GM21825 (cell line): ENCODE results near the gene HYDIN.
"Not testable (repeated sequence)": the region's sequence is repeated elsewhere in the genome, so short reads cannot be mapped to it uniquely, and the experiment has no call there.

Experiments
- ATAC-seq: cut with Tn5 transposase; IDR thresholded peaks from one replicate; pipeline ENCODE4 v1.9.1; 2021; ENCODE audit warnings: mild to moderate bottlenecking, moderate library complexity; ENCODE audit not compliant: unreplicated experiment

Gene HYDIN

DNA sequence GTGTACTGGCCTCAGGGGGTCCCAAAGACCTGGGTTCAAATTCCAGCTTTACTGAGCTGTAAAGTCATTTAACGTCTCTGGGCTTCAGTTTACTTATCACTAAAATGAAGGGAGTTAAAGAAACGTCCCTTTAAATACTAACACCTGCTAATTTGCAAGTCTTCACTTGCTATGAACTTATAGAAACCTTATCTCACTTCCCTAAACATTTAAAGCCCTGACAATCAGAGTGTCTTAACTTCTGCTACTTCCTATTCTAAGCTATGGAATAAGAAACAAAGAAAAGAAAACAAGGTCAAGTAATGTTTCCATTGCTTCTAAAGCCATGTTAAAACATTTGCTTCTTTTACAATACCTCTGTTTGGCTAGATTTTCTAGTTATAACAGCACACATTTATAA is 87.3 kb downstream of the HYDIN start:
- ATAC-seq = not testable (repeated sequence)

DNA sequence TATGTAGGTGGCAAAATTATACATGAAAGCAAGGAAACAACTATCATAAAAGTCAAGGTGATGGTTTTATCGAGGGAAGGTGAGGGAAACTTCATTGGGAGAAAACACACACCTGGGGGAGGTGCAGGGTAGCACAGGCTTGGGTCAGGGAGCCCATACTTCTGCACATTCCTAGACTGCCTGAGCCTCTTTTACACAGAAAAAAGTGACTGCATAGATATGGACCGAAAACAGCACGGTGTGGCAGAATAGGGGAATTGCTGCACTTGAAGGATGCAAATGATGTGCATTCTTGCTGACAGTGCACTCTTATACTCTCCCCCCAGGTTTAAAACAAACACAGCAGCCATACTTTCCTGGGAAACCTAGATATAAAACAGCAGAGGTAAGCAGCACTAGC is 120.0 kb downstream of the HYDIN start:
- not testable (repeated sequence) for ATAC-seq

DNA sequence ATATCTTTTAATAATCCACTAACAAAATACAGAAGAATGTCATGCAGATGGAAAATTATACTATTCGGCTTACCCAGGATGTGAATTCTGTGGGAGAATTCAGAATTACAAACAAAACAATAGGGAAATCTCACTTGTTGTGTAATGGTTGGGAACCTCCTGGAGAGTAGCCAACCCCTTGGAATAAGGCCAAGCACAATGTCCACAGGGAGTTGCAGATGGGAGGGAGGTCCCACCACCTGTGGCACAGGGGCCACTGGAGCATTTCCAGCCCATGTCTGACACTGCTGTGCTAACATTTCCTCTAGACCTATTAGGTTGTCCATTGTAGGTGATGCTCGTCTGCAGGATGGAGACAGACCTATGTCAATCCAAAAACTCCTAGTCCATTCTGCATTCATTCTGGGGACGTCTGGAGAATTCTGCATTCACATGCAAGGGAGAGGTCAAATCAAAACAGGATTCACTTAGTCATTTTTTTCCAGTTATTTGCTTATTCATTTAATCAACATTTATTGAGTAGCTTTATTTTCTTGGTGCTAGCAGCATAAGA is 120.8 kb downstream of the HYDIN start:
- not testable (repeated sequence) for ATAC-seq

DNA sequence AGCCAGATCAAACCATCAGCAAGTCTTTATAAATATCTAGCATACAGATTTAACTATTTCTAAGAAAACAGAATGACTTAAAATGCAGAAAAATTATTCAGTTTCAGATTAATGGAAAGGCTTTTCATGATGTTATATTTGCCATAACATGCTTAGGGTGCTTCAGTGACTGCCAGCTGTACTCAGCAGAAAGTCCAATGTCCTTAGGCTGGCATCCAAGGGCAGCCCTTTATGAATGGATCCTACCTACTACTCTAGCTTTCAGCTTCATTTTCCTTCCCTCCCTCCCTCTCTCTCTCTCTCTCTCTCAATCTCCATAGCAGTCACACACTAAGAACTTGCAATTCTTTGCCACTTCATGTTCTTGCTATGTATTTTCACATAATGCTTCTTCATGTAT is 124.6 kb downstream of the HYDIN start:
- not testable (repeated sequence) for ATAC-seq

DNA sequence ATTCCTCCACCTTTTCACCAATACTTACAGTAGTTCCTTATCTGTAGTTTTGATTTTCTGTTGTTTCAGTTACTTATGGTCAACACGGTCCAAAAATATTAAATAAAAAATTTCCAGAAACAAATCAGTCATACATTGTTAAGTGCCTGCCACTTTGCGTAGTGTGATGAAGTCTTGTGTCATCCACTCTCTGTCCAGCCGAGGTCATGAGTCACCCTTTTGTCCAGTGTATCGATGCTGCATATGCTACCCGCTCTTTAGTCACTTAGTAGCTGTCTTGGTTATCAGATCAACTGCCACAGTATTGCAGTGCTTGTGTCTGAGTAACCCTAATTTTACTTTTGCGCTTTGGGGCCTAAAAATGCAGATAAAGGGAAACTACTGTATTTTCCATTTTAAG is 146.9 kb downstream of the HYDIN start:
- ATAC-seq = not testable (repeated sequence)

DNA sequence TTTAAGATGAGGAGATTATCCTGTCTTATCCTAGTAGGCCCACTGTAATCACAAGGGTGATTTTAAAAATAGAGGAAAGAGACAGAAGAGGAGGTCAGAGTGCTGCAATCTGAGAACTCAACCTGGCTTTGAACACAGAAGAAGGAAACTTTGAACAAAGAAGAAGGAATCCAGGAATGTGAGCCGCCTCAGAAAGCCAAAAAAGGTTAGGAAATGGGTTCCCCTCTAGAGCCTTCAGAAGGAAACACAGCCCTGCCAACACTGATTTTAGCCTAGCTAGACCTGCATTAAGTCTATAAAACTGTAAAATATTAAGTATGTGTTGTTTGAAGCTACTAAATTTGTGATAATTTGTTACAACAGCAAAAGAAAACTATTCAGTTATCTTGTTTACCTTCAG is 149.7 kb downstream of the HYDIN start:
- not testable (repeated sequence) for ATAC-seq

DNA sequence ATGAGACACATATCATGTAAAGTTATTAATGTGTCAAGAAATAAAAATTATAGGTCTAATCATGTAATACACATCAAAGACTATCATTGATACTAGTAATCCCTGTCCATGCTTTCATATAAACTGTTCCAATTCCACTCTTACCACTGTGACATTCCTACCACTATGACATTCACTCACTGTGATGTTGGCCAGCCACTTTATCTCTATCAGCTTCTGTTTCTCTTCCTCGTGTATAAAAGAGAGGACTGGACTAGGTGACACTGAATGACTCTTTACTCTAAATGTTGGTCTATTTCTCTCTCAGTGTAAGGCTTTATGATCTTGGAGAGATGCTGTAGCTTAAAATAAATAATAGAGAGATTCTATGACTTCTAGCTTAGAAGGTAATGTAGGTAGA is 150.3 kb downstream of the HYDIN start:
- ATAC-seq = not testable (repeated sequence)

DNA sequence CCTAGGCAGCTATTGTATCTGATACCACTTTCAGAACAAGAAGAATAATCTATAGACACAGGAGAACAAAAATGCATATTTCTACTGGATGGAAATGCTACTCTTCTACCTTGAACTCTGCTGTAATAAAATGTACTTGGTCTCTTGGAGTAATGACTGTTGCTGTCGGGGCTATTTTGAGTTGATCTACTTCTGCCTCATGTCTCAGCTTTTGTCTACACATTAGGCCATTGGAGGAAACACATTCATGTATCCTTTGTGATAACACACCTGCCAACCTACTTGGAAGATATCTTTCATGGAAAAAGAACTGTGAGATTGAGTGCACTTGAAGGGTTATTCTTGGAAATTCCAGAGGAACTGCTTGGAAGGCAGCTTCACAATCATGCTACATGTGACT is 159.9 kb downstream of the HYDIN start:
- not testable (repeated sequence) for ATAC-seq

DNA sequence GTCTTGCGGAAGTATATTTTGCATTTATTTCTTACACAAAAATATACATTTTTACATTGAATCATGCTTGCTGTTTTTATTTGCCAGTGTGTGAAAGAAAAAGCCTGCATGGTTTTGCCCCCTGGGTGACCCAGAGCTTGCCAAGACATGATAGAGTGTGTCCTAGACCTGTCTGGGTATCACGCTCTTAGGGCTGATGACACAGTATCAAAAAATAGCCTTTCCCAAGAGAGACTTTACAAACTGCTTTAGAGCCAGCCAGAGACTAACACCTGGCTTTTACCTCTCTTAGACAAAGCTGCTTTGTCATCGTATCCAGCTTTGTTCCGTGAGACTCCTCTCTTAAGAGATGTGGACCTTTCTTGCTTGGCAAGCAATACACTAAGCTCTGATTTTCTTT is 160.7 kb downstream of the HYDIN start:
- ATAC-seq = not testable (repeated sequence)

DNA sequence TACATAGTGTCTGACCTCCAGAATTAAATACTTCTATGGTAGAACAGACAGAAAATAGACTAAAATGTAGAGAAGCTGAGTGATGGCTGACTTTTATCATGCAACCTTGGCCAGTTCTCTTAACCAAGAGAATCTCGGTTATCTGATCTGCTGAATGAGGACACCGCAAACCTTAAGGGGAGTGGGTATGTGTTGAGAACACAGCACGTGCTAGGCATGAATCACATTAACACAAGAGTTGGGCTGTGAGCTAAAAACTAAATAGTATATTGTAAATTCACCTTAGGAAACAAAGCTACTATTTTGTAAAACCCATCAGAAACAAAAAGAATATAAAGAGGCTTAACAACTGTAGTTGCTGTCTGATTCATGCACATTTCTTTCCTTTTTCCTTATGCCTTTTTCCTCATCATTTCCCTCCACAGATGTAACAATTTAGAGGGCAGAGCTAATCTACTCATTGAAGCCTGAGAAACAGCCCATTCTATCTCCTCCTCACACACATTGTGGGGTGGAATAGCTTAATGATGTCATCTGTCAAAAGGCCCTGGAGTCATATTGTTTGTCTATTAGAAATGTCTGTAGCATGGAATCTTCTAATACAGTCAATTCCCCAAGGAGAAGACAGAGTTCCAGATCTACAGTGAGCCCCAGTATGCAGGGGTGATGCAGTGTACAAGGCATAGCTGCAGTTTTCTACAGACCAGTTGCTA is 176.5 kb downstream of the HYDIN start:
- not testable (repeated sequence) for ATAC-seq

DNA sequence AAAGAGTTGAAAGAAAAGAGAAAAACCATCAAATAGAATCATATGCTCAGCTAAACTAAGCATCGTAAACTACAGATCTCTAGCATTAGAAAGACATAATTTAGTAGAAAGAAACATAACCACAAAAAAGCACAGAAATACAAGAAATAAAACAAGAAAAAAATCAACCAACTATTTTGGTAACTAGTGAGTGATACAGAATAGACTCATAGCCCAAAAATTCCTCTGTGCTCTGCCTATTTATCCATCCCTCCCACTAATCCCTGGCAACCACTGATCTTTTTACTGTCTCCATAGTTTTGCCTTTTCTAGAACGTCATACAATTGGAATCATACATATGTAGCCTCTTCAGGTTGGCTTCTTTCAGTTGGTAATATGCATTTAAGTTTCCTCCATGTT is 180.2 kb downstream of the HYDIN start:
- ATAC-seq = not testable (repeated sequence)

DNA sequence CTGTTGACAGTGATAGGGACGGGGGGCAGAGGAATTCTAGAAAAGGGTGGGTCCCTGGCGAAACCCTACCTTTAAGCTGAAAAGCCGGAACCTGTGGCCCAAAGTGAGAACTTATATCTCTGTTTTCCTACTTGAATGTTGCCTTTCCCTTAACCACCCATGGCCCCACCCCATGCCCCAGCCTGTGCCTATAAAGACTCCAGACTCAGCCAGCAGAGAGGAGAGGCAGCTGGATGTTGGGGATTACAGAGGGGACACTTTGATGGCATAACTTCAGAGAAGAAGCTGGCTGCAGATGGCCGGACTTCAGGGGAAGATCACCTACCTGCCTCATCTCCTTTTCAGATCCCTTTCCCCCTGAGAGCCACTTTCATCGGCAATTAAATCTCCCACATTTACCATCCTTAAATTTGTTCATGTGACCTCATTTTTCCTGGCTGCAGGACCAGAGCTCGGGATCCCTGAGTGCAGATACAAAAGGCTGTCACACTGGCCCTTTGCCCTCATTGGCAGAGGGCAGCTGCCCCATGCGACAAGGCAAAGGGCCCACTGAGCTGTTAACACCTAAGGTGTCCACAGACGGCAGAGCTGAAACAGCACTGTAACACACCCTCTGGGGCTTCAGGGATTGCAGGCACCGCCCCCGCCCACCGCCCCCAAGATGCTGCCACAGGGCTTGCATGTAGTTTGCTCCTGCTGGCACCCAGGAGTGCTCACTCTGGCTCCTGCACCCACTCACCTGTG is 191.0 kb downstream of the HYDIN start:
- not testable (repeated sequence) for ATAC-seq

DNA sequence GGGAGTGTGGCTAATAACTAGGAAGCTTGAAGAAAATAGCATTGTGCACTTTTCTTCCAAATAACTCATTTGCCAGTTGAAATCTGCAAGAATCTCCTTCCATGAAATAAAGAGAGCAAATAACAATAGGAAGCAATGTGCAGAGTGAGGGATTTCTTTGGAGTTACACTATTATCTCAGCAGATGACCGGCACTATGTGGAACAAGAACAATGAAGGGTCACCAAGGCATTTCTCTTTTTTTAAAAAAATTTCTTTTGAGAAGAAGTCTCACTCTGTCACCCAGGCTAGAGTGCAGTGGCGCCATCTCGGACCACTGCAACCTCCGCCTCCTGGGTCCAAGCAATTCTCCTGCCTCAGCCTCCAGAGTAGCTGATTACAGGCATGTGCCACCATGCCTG is 192.1 kb downstream of the HYDIN start:
- ATAC-seq = not testable (repeated sequence)

DNA sequence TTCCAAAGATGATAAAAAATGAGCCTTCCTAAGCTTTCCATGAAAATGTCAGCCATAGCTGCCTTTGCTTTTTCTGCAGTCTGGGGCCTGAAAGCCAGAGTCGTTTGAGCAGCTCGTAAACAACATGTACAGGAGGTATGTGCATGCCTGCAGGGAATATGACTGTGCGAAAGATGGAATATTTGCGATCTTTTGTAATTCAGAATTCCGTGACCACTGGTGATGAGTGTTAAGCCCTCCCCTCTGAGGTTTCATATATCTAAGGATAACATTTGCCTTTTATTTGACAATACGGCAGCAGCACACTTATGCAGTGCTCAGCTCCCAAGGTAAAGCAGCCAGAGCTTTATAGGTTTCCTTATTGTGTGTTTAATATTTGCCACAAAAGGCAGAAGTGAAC is 192.5 kb downstream of the HYDIN start:
- not testable (repeated sequence) for ATAC-seq

DNA sequence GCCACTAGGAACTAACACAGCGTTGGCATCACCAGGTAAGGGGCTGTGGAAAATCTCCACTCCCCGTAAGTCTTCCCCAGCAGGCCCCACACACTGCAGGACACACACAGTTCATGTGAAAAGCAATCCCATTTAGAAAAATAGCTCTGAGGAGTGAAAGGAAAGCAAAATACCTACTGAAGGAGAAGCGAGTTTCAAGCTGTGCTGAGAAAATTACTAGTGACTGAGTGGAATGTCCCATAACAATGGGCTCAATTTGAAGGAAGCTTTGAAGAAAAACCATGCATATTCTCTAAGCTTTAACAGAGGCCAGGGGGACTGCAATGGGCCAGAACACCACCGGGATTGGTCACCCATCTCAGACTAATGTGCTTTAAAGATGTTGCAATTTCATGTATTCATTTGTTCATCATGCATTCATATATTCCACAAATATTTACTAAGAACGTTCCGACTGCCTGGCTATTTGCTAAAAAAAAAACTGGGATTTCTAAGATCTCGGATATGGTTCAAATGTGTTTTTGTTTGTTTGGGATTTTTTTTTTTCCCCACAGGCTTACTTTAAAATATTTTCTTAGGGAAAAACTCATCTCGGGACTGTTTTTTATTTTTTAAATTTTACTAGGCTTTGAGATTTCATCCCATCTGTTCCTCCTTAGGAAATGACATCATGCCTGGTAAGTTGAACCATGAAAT is 202.3 kb downstream of the HYDIN start:
- not testable (repeated sequence) for ATAC-seq

DNA sequence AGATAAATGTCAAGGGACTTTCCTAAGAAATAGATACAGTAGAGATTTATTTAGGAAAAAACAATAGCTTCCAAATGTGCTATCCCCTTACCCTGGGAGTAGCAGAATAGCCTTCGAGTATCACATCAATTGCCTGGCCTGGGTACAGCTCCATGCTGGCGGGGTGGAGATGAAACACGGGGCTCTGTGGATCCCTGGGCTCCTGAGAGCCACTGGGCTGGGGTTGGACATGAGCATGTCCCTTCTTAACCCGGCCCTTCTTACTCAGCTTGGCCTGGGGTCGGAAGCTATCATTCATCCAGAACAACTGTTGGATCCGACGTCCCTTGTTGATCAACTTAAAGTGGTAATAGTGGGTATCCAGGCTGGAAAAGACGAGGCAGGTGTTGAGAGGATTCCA is 203.0 kb downstream of the HYDIN start:
- not testable (repeated sequence) for ATAC-seq

DNA sequence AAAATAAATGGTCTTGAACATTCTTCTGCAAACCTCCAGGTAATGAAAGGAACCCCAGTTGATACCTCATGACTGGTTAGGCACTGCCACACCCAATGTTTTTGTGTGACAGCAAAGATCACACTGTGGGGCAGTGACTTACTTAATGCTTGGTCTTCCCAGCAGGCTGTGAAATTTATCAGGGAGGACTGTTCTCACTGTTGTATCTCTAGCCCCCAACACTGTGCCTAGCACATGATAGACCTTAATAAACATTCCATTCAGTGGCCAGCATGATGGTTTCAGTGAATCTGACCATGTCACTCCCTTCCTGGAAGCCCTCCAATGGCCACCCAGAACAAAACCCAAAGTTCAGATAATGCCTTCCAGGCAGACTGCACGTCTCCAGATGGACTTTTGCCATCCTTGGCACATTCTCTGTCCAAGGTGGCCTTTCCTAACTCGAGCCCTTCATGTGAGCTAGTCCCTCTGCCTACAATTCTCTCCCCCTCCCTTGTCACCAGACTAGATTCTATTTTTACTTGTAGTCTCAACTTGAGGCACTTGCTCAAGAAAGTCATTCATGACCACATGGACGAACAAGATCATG is 206.6 kb downstream of the HYDIN start:
- not testable (repeated sequence) for ATAC-seq

DNA sequence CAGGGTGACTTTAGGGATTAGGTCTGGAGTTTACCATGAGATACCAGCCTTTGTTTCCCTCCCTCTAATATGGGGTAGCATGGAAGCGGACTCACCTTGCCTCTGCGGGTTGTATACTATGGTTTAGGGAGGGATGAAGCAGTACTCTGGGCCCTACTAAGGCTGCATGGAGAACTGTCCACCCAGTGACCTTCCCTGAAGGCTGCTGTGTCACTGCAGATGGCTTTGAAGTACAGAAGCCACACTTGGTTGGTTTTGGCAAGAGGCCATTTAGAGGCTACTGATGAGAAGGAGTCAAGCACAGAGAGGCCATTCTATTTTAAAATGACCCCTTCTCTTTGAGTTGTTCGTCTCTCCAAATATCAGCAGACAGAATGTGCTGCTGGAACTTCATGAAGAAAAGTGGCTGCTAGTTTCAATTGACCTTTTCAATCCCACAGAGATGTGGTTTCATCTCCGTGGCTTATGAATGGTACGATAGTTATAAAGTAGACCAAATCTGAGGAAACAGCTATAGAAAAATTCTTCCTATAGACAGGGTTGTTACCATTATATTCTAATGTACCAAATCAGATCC is 208.5 kb downstream of the HYDIN start:
- not testable (repeated sequence) for ATAC-seq

DNA sequence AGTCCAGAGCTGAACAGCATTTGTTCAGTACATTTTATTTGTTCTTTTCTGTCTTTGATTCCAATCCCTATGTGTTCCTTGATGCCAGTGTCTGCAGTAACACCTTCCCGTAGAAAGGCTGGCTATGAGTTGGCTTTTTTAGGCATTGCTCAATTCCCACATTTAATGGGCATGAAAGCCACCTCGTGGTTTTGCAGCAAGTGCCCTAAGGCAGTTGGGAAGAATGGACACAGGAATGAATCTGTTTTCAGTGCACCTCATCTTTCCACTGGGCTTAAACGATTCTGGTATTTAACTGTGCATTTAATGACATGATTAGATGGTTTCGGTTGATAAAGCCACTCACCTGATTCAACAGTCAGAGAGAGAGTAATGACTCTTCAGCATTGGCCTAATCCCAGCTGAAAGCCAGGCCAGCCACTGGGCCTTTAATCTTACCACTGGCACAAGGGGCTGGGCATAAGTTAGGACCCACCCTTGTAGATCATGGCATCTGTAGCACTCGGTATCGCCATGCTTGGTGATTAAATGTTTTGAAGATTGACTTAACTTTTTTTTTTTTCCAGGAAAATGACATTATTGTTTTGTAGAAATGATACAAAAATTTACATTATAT is 211.3 kb downstream of the HYDIN start:
- ATAC-seq = not testable (repeated sequence)

DNA sequence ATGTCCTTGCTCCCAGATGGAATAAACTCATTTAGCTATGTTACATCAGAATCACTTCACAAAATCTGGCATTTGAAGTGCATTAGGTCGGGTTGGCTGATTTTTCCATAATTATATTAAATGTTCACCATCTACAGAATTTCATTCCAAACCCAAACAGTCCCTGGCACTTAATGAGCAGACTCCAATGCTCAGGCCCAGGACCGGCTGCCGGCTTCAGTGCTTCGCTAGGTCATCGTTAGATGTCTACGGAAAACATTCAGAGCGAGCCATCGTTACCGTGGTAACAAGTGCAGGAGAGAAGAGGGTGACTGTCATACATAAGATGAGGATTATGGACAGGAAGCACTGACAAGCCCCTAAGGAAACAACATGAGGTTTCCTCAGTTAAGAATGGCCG is 215.1 kb downstream of the HYDIN start:
- not testable (repeated sequence) for ATAC-seq
